Stomach (tissue), 9 donors: ENCODE measurements around the gene FXR2. TPM values are rescaled to one million over a fixed set of nuclear protein-coding genes. Genes with fewer than 3 reads are reported as not detected.

Source experiments
- DNase-seq, 2 donors: peaks; one replicate each; pipeline versions ENCODE4 v3.0.0 to v3.0.0-alpha.2; 2013 to 2019
- H3K27ac ChIP-seq, 5 donors: fragments of 200-600 bp in 4 of 5; sonication (generic) in 4 of 5; one replicate each; pipeline ENCODE4 v1.5.1; 2013 to 2019; ENCODE audit warnings: mild to moderate bottlenecking in 1 of 5, moderate library complexity in 1 of 5
- H3K27me3 ChIP-seq, 3 donors: fragments of 200-600 bp; sonication (generic); one replicate each; pipeline ENCODE4 v1.5.1; 2017 to 2019; ENCODE audit warnings: mixed run types in 1 of 3
- H3K36me3 ChIP-seq, 4 donors: fragments of 200-600 bp; sonication (generic); 1 replicate in 3 of 4; 2 replicates in 1 of 4; pipeline ENCODE4 v1.5.1; 2016 to 2019
- H3K4me1 ChIP-seq, 4 donors: fragments of 200-600 bp; sonication (generic); one replicate each; pipeline ENCODE4 v1.5.1; 2016 to 2019
- H3K4me3 ChIP-seq, 4 donors: fragments of 200-600 bp; sonication (generic) in 3 of 4; one replicate each; pipeline ENCODE4 v1.5.1; 2016 to 2019; ENCODE audit warnings: mild to moderate bottlenecking in 1 of 4
- H3K9me3 ChIP-seq, 4 donors: fragments of 200-600 bp; sonication (generic); one replicate each; pipeline ENCODE4 v1.5.1; 2016 to 2019
- CTCF ChIP-seq, 7 experiments: fragments of 450-650 bp in 4 of 7; fragments of 200-600 bp in 3 of 7; sonication (generic) in 3 of 7; IDR thresholded peaks; one replicate each; pipeline ENCODE4 v1.5.1; 2016 to 2019; ENCODE audit warnings: antibody characterized with exemption in 7 of 7, control low read depth in 2 of 7, mild to moderate bottlenecking in 1 of 7
- EP300 ChIP-seq: sonication (generic); formaldehyde crosslinking; IDR thresholded peaks from one replicate; pipeline ENCODE4 v1.6.1; 2017; ENCODE audit warnings: antibody characterized with exemption
- POLR2A ChIP-seq, 4 donors: fragments of 450-650 bp; IDR thresholded peaks; one replicate each; pipeline ENCODE4 v1.6.1; 2016; ENCODE audit warnings: antibody characterized with exemption in 4 of 4, control low read depth in 2 of 4, mild to moderate bottlenecking in 1 of 4, moderate library complexity in 1 of 4
- POLR2AphosphoS5 ChIP-seq, 3 donors: sonication (generic); formaldehyde crosslinking; IDR thresholded peaks; one replicate each; pipeline ENCODE4 v1.6.1; 2016; ENCODE audit warnings: antibody characterized with exemption in 3 of 3
- WGBS, 5 donors: extraction: QIAGEN DNeasy Blood & Tissue Kit in 3 of 5; methylation state at CpG; one replicate each; pipeline versions ENCODE4 v1.1.5 to v1.1.7; 2013 to 2018; 5-methylcytosine and 5-hydroxymethylcytosine counted together
- intact Hi-C: fragments of 100-400 bp; cut with DNase I; formaldehyde crosslinking; loops from one replicate; pipeline ENCODE4 v1.15.1; 2023; ENCODE audit warnings: low total_unique reads
- polyA plus RNA-seq, 3 donors: library from polyadenylated mRNA; stranded (reverse); fragments of 200-250 nt; gene quantifications; one replicate each; pipeline ENCODE4 v1.2.3, GENCODE V29; 2013
- total RNA-seq, 5 donors: library from RNA; depleted of rRNA; stranded (reverse); fragments of >200 nt; gene quantifications; one replicate each; pipeline versions ENCODE4 v1.1.0 to v1.2.3, GENCODE V29; 2014 to 2016
- donor health status: healthy with polysubstance abuse.
- donor health status: Bipolar disorder and iron deficiency.
- donor health status: healthy.

The FXR2 gene
- total and polyA plus RNA-seq, 8 donors: 11.0 to 33.3 (median 23.3) TPM

GRCh38 chr17:7550344-7550743 is 64.4 kb downstream of the FXR2 start:
- TF ChIP-seq POLR2A (IDR thresholded peaks at IDR 0.05) (no peak), POLR2AphosphoS5 (IDR thresholded peaks at IDR 0.05) (no peak), EP300 (no peak), CTCF (IDR thresholded peaks at IDR 0.05) (no peak)
- H3K36me3 ChIP-seq: peaks cover 0 to 15% (median 10%) of the 10 kb centered on the region in 4 donors
- H3K4me1 ChIP-seq: peaks cover 13 to 53% (median 24%) of the 10 kb centered on the region in 4 donors
- peak overlapping the region in 1 of 4 donors; percentile 59 for H3K4me3 ChIP-seq
- H3K27ac ChIP-seq: peak overlapping the region in 4 of 5 donors; percentile 82 to 96 (median 90)
- H3K9me3 ChIP-seq: no peaks in the 10 kb centered on the region
- WGBS, 5 donors: 48 to 71% (median 64%) methylated on average over 5 to 6 of the region's 6 CpGs
- intact Hi-C loops: loop anchor here (5.0 kb wide), 1 partner anchor 38 kb away; no protein-coding TSS in a partner anchor
- DNase-seq: no peak
- H3K27me3 ChIP-seq: no peaks in the 10 kb centered on the region

GRCh38 chr17:7549401-7550055 is 65.2 kb downstream of the FXR2 start:
- Histone ChIP-seq H3K9me3 (no peaks in the 10 kb centered on the region), H3K27me3 (no peaks in the 10 kb centered on the region), H3K27ac (peak overlapping the region; percentile 71 to 96 (median 89)), H3K36me3 (peaks cover 0 to 15% (median 9%) of the 10 kb centered on the region in 4 donors), H3K4me1 (peaks cover 13 to 53% (median 24%) of the 10 kb centered on the region in 4 donors), H3K4me3 (peak overlapping the region; percentile 59 to 68 (median 64))
- DNase-seq: peak; percentile 33 to 77
- intact Hi-C loops: loop anchor here (5.0 kb wide), 1 partner anchor 37 kb away; no protein-coding TSS in a partner anchor
- no peak for TF ChIP-seq POLR2AphosphoS5 (IDR thresholded peaks at IDR 0.05)
- TF ChIP-seq POLR2A (IDR thresholded peaks at IDR 0.05): no peak
- TF ChIP-seq EP300: no peak
- TF ChIP-seq CTCF (IDR thresholded peaks at IDR 0.05): no peak
- WGBS, 5 donors: 14 to 25% (median 17%) methylated on average over 19 to 20 of the region's 20 CpGs

GRCh38 chr17:7548585-7549400 is 65.9 kb downstream of the FXR2 start, which contains the start of gene TNFSF12:
Gene TNFSF12 (plus strand): TSS chr17:7549058. CDS start chr17:7549154, 96 bp downstream.
- H3K4me1 ChIP-seq: peaks cover 13 to 52% (median 24%) of the 10 kb centered on the region in 4 donors
- peak within 1 kb of the TSS; percentile 71 to 96 (median 89) for H3K27ac ChIP-seq
- H3K36me3 ChIP-seq: peaks cover 0 to 12% (median 9%) of the 10 kb centered on the region in 4 donors
- H3K27me3 ChIP-seq: no peaks in the 10 kb centered on the region
- intact Hi-C loops: no loop called here
- no peaks in the 10 kb centered on the region for H3K9me3 ChIP-seq
- peak in 2 of 7 experiments; percentile 11 to 12 for TF ChIP-seq CTCF (IDR thresholded peaks at IDR 0.05)
- no peak for TF ChIP-seq EP300
- peak in 2 of 3 donors; percentile 34 to 47 for TF ChIP-seq POLR2AphosphoS5 (IDR thresholded peaks at IDR 0.05)
- TF ChIP-seq POLR2A (IDR thresholded peaks at IDR 0.05): no peak
- peak; percentile 55 to 84 for DNase-seq
- peak within 1 kb of the TSS; percentile 59 to 68 (median 64) for H3K4me3 ChIP-seq
- 0 to 3% (median 1%) methylated on average over 9 to 58 of the region's 65 CpGs for WGBS, 5 donors

GRCh38 chr17:7544911-7545310 is 69.8 kb downstream of the FXR2 start:
- intact Hi-C loops: no loop called here
- no peak for TF ChIP-seq EP300
- no peak for TF ChIP-seq CTCF (IDR thresholded peaks at IDR 0.05)
- DNase-seq: no peak
- no peaks in the 10 kb centered on the region for H3K36me3 ChIP-seq
- H3K27ac ChIP-seq: no peak overlapping the region
- H3K27me3 ChIP-seq: no peaks in the 10 kb centered on the region
- no peaks in the 10 kb centered on the region for H3K9me3 ChIP-seq
- WGBS, 5 donors: 61 to 77% (median 68%) methylated on average over 6 of the region's 6 CpGs
- peaks cover 12 to 21% (median 18%) of the 10 kb centered on the region in 4 donors for H3K4me1 ChIP-seq
- H3K4me3 ChIP-seq: no peak overlapping the region
